ENCODE results near the gene NUDCD2. TPM values are rescaled to one million over a fixed set of nuclear protein-coding genes. Genes with fewer than 3 reads are reported as not detected.
"Not testable (repeated sequence)": the region's sequence is repeated elsewhere in the genome, so short reads cannot be mapped to it uniquely, and the experiment has no call there.

The NUDCD2 gene
- total RNA-seq, 1 donor from 2014 or later, result 48.0 TPM

DNA sequence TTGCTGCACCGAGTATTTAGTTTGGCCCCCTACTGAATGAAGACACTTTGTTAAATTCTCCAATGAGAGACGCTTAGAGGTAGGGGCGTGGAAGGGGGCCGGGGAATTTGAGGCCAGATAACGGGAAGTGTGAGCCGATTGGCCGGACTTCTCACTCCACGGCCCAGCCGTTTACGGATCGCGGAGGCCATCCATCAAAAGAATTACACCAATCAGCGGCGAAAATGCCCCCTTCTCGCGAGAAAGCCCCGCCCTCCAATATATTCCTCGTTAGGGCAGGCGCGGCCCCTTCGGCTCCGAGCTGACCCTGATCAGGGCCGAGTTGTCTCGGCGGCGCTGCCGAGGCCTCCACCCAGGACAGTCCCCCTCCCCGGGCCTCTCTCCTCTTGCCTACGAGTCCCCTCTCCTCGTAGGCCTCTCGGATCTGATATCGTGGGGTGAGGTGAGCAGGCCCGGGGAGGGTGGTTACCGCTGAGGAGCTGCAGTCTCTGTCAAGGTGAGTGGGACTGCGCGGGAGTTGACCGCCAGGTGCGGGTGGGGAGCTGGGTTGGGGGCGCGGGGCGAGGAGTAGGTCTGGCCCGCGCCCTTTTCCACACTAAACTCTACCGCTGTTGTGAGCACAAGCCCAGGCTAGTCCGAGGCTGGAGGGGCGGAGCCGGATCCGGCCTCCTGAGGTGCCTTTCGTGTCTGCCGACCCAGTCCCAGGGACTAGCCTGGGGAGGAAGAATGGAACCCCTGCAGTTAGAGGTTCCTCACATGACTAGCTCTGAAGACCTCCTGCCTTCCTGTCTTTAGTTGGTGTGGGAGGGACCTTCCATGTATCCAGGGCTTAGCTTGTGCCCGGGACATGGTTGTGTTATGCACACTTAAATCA, 22.4 kb downstream of the NUDCD2 start, which contains the start of gene CCNG1:
Gene CCNG1 (plus strand): TSS at position 287 of the 874 bp plus-strand sequence. CDS start 1,662 bp downstream, outside the sequence.
- peaks cover 43% of the 10 kb centered on the region for H3K4me1 Mint-ChIP-seq (ENCODE audit: low read depth)
- H3K4me3 Mint-ChIP-seq (ENCODE audit: low read depth), result peak within 1 kb of the TSS; percentile 92
- peaks cover 6% of the 10 kb centered on the region for H3K27me3 Mint-ChIP-seq (ENCODE audit: low read depth)
- peak; percentile 89 for DNase-seq (ENCODE audit: low spot score)
- H3K36me3 Mint-ChIP-seq (ENCODE audit: low read depth), result peaks cover 41% of the 10 kb centered on the region
- H3K27ac Mint-ChIP-seq, result peak within 1 kb of the TSS; percentile 77
- no peaks in the 10 kb centered on the region for H3K9me3 Mint-ChIP-seq
- intact Hi-C loops (cut with micrococcal nuclease), result loop anchor here (1.0 kb wide), 2 partner anchors 23 to 67 kb away; partner anchors contain the start of genes HMMR and NUDCD2

DNA sequence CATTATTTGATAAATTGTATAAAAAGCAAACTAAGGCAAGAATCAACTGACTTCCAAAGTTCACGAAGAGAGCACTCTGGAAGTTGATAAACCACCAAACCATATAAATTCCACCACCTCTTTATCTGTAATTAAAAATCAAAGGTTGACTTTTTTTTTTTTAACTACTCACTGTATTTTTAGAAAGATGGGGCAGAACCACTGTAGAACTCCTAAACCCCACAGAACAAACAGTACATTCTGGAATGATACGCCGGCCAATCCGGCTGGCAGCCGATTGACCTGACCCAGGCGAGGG, 22.9 kb downstream of the NUDCD2 start:
- peaks cover 35% of the 10 kb centered on the region for H3K36me3 Mint-ChIP-seq (ENCODE audit: low read depth)
- H3K4me3 Mint-ChIP-seq (ENCODE audit: low read depth), result peak overlapping the region; percentile 92
- no peak for DNase-seq (ENCODE audit: low spot score)
- intact Hi-C loops (cut with micrococcal nuclease), result loop anchor here (1.0 kb wide), 2 partner anchors 23 to 67 kb away; partner anchors contain the start of genes HMMR and NUDCD2
- no peaks in the 10 kb centered on the region for H3K9me3 Mint-ChIP-seq
- H3K27me3 Mint-ChIP-seq (ENCODE audit: low read depth), result peaks cover 10% of the 10 kb centered on the region
- H3K27ac Mint-ChIP-seq, result peak overlapping the region; percentile 77
- H3K4me1 Mint-ChIP-seq (ENCODE audit: low read depth), result peaks cover 38% of the 10 kb centered on the region

DNA sequence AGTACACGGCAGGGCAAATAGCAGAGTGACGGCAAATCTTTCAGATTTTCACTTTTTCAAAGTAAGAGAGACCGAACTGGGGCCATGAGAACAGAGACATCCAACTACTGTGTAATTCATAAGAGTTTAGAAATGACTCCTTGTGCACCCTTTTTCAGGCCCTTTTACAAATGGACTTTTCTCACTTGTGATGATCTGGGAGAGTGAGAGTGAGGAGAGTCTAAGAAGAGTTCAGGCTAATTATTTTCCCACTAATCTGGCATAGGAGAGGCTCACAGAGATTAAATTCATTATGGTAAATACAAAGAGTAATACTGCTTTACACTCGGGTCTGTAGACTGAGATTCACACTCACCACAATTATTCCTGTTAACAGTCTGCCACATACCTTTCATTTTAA, 23.4 kb downstream of the NUDCD2 start:
- peak overlapping the region; percentile 92 for H3K4me3 Mint-ChIP-seq (ENCODE audit: low read depth)
- H3K9me3 Mint-ChIP-seq, result no peaks in the 10 kb centered on the region
- H3K27ac Mint-ChIP-seq, result peak overlapping the region; percentile 77
- intact Hi-C loops (cut with micrococcal nuclease), result no loop called here
- H3K27me3 Mint-ChIP-seq (ENCODE audit: low read depth), result peaks cover 14% of the 10 kb centered on the region
- DNase-seq (ENCODE audit: low spot score), result no peak
- peaks cover 33% of the 10 kb centered on the region for H3K36me3 Mint-ChIP-seq (ENCODE audit: low read depth)
- peaks cover 38% of the 10 kb centered on the region for H3K4me1 Mint-ChIP-seq (ENCODE audit: low read depth)

DNA sequence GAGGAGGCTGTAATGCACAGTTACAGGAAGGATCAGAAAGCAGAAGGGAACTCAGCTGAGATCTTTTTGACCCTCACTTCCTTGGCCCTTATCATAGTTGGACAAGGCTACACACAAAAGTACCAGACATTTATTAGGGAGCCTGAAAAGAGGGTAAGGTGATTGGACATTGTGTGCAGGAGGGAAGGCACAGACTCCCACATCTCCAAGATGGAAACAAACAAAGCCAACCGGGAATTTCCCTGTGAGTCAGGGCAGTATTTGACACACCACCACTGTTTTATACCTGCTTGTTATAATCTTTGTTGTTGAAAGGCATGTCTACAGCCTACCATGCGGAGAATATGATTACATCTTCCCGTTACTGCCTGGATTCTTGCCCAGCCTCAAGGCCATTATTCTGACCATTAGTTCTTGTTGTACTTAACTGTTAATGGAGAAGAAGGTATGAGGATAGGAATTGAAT, 25.5 kb downstream of the NUDCD2 start:
- Mint-ChIP-seq H3K27ac (no peak overlapping the region), H3K4me3 (ENCODE audit: low read depth) (no peak overlapping the region), H3K27me3 (ENCODE audit: low read depth) (peaks cover 14% of the 10 kb centered on the region), H3K9me3 (no peaks in the 10 kb centered on the region), H3K4me1 (ENCODE audit: low read depth) (peaks cover 22% of the 10 kb centered on the region), H3K36me3 (ENCODE audit: low read depth) (peaks cover 16% of the 10 kb centered on the region)
- intact Hi-C loops (cut with micrococcal nuclease), result no loop called here
- no peak for DNase-seq (ENCODE audit: low spot score)

DNA sequence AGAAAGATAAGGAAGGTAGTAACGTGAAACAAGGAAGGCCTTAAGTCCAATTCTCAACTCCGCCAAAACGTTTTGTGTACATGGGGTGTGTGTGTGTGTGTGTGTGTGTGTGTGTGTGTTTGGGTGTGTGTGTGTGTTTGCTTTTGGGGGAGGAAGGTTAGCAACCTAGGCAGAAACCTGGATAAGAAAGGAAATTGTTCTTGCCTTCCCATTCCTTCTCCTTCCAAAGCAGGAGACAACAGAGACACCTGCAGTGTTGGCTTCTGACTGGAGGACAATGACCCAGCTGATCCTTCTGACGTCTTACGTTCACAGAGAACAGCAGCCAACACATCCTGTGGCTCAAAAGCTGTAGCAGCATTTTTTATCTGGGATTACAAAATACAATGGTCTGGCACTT, 26.6 kb downstream of the NUDCD2 start:
- H3K27ac Mint-ChIP-seq, result no peak overlapping the region

DNA sequence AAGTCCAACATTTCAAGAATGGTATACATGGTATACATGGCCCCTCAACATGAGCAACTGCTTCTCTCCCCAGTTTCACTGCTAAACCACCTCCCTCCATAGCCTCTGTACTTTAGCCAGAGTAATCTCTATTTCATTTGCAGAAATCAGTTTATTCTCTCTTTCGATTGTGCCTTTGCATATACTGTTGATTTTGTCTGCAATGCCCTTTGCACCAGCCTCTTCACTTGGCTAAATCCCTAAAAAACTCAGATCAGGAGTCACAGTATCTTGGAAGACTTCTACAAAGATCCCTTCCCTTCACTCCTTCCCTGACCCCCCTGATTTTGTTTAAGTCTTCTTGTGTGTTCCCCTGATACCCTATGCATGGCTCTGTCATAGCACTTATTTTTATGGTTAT, 27.4 kb downstream of the NUDCD2 start:
- H3K27me3 Mint-ChIP-seq (ENCODE audit: low read depth), result peaks cover 19% of the 10 kb centered on the region
- DNase-seq (ENCODE audit: low spot score), result no peak
- H3K27ac Mint-ChIP-seq, result no peak overlapping the region
- H3K4me1 Mint-ChIP-seq (ENCODE audit: low read depth), result peaks cover 16% of the 10 kb centered on the region
- no peak overlapping the region for H3K4me3 Mint-ChIP-seq (ENCODE audit: low read depth)
- H3K9me3 Mint-ChIP-seq, result no peaks in the 10 kb centered on the region
- intact Hi-C loops (cut with micrococcal nuclease), result no loop called here
- peaks cover 3% of the 10 kb centered on the region for H3K36me3 Mint-ChIP-seq (ENCODE audit: low read depth)

More for the DNA sequence above, 26.6 kb downstream of the NUDCD2 start:
- H3K27me3 Mint-ChIP-seq (ENCODE audit: low read depth), result peaks cover 15% of the 10 kb centered on the region
- H3K4me3 Mint-ChIP-seq (ENCODE audit: low read depth), result no peak overlapping the region
- H3K4me1 Mint-ChIP-seq (ENCODE audit: low read depth), result peaks cover 16% of the 10 kb centered on the region
- H3K9me3 Mint-ChIP-seq, result no peaks in the 10 kb centered on the region
- no peak for DNase-seq (ENCODE audit: low spot score)
- intact Hi-C loops (cut with micrococcal nuclease), result no loop called here
- peaks cover 7% of the 10 kb centered on the region for H3K36me3 Mint-ChIP-seq (ENCODE audit: low read depth)

DNA sequence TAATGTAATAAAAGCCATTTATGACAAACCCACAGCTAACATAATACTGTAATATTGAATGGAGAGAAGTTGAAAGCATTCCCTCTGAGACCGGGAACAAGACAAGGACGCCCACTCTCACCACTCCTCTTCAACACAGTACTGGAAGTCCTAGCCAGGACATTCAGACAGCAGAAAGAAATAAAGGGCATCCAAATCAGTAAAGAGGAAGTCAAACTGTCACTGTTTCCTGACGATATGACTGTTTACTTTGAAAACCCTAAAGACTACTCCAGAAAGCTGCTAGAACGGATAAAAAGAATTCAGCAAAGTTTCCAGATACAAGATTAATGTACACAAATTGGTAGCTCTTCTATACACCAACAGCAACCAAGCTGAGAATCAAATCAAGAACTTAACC, 33.8 kb downstream of the NUDCD2 start:
- H3K36me3 Mint-ChIP-seq (ENCODE audit: low read depth); DNase-seq (ENCODE audit: low spot score); H3K4me1 Mint-ChIP-seq (ENCODE audit: low read depth); intact Hi-C loops (cut with micrococcal nuclease); H3K27ac Mint-ChIP-seq; H3K4me3 Mint-ChIP-seq (ENCODE audit: low read depth); H3K9me3 Mint-ChIP-seq: not testable (repeated sequence)
- H3K27me3 Mint-ChIP-seq (ENCODE audit: low read depth), result peaks cover 15% of the 10 kb centered on the region

DNA sequence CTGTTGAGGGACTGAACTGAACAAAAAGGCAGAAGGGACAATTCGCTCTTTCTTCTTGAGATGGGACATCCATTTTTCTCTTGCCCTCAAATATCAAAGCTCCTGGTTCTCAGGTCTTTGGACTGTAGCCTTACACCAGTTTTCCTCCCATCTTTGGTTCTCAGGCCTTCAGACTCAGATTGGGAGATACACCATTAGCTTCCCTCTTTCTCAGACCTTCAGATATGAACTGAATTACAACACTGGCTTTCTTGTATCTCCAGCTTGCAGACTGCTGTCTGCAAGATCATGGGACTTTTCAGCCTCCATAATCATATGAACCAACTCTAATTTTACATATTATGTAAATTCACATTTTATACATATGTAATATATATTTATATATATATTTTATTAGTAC, 35.1 kb downstream of the NUDCD2 start:
- no peak overlapping the region for H3K27ac Mint-ChIP-seq
- H3K27me3 Mint-ChIP-seq (ENCODE audit: low read depth), result peaks cover 16% of the 10 kb centered on the region
- peaks cover 6% of the 10 kb centered on the region for H3K4me1 Mint-ChIP-seq (ENCODE audit: low read depth)

DNA sequence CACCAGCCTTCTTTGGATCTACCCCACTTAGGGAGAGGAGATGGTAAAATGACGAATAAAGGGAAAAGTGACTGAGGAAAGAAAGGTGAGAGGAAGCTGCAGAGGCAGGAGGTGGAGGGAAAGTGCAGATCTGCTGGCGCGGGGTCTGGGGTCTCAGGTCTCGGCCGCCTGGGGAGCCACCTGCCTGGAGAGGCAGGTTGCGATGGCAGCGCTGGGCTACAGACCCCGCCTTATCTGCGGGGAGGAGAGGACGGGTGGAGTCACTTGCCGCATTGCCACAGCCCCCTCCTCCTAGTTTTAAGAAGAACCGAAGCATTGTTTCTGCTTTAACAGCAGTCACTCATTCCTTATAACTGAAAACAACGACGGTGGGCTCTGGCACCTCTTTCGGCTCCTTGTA, 44.2 kb downstream of the NUDCD2 start:
- DNase-seq (ENCODE audit: low spot score); H3K4me3 Mint-ChIP-seq (ENCODE audit: low read depth); H3K36me3 Mint-ChIP-seq (ENCODE audit: low read depth); H3K9me3 Mint-ChIP-seq; intact Hi-C loops (cut with micrococcal nuclease); H3K27ac Mint-ChIP-seq; H3K4me1 Mint-ChIP-seq (ENCODE audit: low read depth): not testable (repeated sequence)
- peaks cover 31% of the 10 kb centered on the region for H3K27me3 Mint-ChIP-seq (ENCODE audit: low read depth)

More for the DNA sequence above, 35.1 kb downstream of the NUDCD2 start:
- intact Hi-C loops (cut with micrococcal nuclease), result no loop called here
- no peaks in the 10 kb centered on the region for H3K36me3 Mint-ChIP-seq (ENCODE audit: low read depth)
- H3K4me3 Mint-ChIP-seq (ENCODE audit: low read depth), result no peak overlapping the region
- no peaks in the 10 kb centered on the region for H3K9me3 Mint-ChIP-seq
- no peak for DNase-seq (ENCODE audit: low spot score)

DNA sequence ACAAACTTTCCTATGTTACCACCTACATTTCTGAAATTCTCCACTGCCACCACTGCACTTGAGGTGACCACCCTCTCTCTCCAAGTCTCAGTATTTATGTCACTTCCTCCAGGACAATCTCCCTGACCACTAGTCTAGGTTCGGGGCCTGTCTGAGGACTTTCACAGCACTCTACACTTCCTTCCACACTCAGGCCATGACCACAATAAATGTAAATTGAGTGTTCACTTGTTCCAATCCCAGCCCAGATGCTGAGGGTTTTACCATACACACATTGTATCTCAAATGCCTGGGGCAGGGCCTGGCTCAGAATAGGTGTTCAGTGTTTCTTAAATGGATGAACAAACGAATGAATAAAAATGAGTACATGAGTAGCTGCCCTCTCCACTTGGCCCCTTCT, 49.4 kb downstream of the NUDCD2 start:
- Mint-ChIP-seq H3K27ac (no peak overlapping the region), H3K4me3 (ENCODE audit: low read depth) (no peak overlapping the region), H3K4me1 (ENCODE audit: low read depth) (peaks cover 2% of the 10 kb centered on the region), H3K27me3 (ENCODE audit: low read depth) (peaks cover 24% of the 10 kb centered on the region), H3K9me3 (no peaks in the 10 kb centered on the region), H3K36me3 (ENCODE audit: low read depth) (no peaks in the 10 kb centered on the region)
- DNase-seq (ENCODE audit: low spot score), result no peak
- intact Hi-C loops (cut with micrococcal nuclease), result no loop called here

DNA sequence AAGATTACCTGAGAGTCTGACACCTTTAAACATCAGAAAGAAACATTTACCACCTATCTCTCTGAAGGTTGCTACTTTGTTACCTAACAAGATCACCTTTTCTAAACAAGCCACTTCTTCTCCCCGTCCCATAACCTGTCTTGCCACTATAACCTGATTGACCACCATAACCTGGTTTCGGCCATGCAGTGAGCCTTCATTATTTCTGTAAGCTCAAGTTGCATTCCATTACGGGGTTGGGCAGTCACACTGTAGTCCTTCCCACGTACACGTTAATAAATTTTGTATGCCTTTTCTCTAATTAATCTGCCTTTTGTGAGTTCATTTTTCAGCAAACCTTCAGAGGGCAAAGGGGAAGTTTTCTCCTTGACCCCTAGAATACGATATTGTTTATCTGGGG, 50.5 kb downstream of the NUDCD2 start:
- Mint-ChIP-seq H3K27me3 (ENCODE audit: low read depth) (peaks cover 18% of the 10 kb centered on the region), H3K4me1 (ENCODE audit: low read depth) (peaks cover 2% of the 10 kb centered on the region), H3K27ac (no peak overlapping the region), H3K9me3 (no peaks in the 10 kb centered on the region), H3K4me3 (ENCODE audit: low read depth) (no peak overlapping the region), H3K36me3 (ENCODE audit: low read depth) (no peaks in the 10 kb centered on the region)
- intact Hi-C loops (cut with micrococcal nuclease), result loop anchor here (2.0 to 5.0 kb wide), 3 partner anchors 57 to 1865 kb away; no protein-coding TSS in a partner anchor
- DNase-seq (ENCODE audit: low spot score), result no peak

DNA sequence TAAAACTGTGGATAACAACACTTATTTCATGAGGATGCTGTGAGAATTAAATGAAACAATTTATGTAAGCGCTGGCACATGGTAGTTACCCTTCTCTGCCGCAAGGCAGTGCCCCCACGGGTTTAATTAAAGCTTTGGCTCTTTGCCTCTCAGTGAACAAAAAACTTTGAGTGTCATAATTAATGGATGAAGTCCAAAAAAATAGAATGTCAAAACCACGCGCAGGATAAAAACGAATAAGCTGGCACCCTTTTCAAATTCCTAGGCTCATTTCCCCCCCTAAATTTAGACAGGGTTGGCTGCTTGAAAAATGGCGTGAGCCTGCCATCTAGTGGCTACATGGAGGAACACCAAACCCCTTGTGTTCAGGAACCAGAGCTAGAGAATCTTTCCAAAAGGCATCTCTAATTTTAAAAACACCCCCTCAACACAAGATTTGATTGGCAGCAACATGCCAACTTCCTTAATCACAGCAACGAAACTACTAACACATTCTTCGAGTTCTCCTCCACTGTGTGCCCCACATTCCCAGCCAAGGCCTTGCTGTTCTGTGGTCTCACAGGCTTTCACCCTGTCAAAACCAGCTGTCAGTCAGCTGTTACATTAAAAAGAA, 51.5 kb downstream of the NUDCD2 start:
- Mint-ChIP-seq H3K36me3 (ENCODE audit: low read depth) (no peaks in the 10 kb centered on the region), H3K27me3 (ENCODE audit: low read depth) (peaks cover 15% of the 10 kb centered on the region), H3K9me3 (no peaks in the 10 kb centered on the region), H3K4me3 (ENCODE audit: low read depth) (no peak overlapping the region), H3K4me1 (ENCODE audit: low read depth) (peaks cover 2% of the 10 kb centered on the region), H3K27ac (no peak overlapping the region)
- DNase-seq (ENCODE audit: low spot score), result peak; percentile 27
- intact Hi-C loops (cut with micrococcal nuclease), result loop anchor here (2.0 to 5.0 kb wide), 3 partner anchors 56 to 1864 kb away; no protein-coding TSS in a partner anchor
